HG02798 (cell line): ENCODE results near the gene MEF2A.
"Not testable (repeated sequence)": the region's sequence is repeated elsewhere in the genome, so short reads cannot be mapped to it uniquely, and the experiment has no call there.

ENCODE experiments used
- ATAC-seq: cut with Tn5 transposase; IDR thresholded peaks from one replicate; pipeline ENCODE4 v1.9.1; 2021; ENCODE audit warnings: mild to moderate bottlenecking; ENCODE audit not compliant: unreplicated experiment, poor library complexity

MEF2A gene

DNA sequence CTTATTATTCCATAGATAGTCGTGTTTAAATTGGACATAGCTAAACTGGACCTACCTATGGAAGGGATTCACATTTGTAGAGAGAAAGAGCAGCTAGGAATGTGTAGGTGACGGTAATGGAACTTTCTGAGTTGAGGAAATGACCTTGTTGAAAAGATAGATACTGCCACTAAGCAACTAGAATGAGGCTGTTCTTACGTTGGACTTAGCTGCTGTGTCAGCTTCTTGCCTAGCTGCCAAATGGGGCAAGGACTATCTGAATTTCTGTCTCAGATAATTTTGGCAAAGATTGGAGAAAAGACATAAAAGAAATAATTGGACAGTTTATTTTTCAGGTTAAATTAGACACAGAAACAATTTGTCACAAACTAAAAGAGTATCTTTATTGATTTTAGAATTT lies 68.8 kb downstream of the MEF2A start:
- no peak for ATAC-seq

DNA sequence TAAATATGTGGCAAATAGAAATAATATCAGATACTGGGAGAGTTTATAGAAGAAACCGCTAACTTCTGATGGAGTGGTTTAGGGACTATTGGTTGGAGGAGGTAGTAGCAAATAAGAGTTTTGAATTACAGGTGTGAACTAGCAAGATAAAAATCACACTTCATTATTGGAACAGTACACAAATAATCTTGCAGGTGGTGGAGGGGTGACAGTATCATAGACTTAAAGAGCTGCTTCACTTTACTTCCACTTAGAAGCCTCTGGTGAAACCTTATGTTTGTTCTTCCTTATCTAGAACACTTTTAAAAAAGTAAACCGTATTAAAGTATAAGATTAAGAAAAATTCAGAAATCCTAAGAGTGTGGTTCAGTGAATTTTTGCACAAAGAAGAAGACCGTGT lies 69.4 kb downstream of the MEF2A start:
- ATAC-seq, result no peak

GRCh38 chr15:99635794-99636193 lies 70.0 kb downstream of the MEF2A start:
- no peak for ATAC-seq

GRCh38 chr15:99644913-99645542 lies 79.2 kb downstream of the MEF2A start:
- ATAC-seq, result no peak

- ATAC-seq, result no peak
These were observed 79.8 kb downstream of the MEF2A start for GRCh38 chr15:99645543-99645935.

- ATAC-seq, result no peak
These were observed 80.2 kb downstream of the MEF2A start for GRCh38 chr15:99645951-99646350.

GRCh38 chr15:99651023-99651807 lies 85.4 kb downstream of the MEF2A start:
- no peak for ATAC-seq

DNA sequence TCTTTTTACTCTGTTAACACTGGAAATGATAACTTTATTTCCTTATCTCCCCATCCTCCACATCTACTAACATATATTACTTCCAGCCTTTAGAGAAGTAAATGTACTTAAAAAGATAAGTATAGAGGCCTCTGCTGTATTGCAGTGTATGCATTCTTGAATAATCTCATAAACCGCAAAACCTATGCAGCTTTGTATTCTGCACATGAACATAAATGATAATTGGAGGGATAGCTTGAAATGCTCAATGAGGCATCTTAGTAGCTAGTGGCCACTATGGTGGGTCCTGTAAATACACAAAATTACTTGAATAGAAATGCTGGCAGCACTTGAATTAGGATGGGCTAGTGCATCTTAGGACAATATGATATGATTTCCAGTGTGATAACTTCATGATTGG lies 90.4 kb downstream of the MEF2A start:
- no peak for ATAC-seq

DNA sequence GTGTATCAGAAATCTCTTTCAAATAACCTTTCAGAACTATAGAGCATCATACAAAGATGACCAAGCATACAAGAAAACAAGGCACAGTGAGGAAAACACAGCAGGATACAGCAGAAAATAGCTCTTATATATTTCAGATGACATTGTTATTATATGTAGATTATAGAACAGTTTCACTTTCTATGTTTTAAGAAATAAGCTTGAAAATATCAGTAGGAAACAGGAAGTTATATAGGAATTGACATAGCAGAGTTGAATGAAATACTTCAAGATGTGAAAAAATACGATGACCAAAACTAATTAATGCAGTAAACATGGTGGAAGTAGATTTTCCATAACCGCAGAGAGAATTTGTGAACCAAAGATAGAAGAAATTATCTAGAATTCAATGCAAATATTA lies 92.2 kb downstream of the MEF2A start:
- no peak for ATAC-seq

GRCh38 chr15:99662903-99663302 lies 97.1 kb downstream of the MEF2A start:
- ATAC-seq, result no peak

- ATAC-seq, result not testable (repeated sequence)
These were observed 100.3 kb downstream of the MEF2A start for GRCh38 chr15:99666073-99666472.

DNA sequence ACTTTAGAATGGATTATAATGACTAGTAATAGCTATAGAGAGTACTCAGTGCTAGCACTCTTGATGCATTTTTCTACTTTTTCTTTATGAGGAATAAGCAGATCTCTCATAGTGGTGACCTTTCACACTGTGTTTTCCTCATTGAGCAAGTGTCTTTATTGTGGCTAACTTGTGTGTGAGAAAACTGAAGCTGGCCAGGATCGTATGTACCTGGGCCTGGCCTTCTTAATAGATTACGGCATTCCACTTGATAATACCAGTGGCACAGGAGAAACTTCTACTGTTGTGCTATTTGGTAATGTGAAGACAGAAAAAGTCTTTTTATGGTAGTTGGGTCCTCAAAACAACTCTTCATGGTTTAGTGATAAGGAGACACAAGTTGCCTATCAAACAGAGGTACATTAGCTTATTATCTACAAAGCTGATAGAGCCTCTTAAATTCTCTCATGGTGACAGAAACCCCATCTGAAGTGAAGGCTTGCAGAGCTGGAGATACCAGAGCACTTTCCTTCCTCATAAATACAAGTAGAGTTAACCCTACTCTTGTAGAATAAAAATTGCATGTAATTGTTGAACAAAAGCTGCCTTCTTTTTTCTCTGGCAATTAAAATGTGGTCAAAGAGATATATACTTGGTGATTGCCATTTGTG lies 102.9 kb downstream of the MEF2A start:
- ATAC-seq, result no peak

DNA sequence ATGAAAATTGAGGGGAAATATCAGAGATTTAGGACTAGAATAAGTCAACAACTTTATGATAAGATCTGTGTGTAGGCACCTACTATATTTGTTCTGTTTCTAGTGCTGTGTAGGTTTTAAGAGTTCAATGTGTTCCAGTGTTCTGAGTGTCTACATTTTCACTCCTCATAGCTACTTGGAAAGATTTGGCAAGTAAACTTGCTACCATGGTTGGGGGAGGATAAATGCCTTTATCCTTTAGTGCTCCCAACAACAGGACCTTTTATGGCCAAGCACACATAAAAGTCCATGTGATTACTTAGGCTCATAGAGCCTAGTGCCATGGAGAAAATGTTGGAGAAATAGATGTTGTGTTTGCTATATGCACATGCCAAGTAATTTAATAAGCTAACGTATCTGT lies 103.5 kb downstream of the MEF2A start:
- ATAC-seq, result no peak

DNA sequence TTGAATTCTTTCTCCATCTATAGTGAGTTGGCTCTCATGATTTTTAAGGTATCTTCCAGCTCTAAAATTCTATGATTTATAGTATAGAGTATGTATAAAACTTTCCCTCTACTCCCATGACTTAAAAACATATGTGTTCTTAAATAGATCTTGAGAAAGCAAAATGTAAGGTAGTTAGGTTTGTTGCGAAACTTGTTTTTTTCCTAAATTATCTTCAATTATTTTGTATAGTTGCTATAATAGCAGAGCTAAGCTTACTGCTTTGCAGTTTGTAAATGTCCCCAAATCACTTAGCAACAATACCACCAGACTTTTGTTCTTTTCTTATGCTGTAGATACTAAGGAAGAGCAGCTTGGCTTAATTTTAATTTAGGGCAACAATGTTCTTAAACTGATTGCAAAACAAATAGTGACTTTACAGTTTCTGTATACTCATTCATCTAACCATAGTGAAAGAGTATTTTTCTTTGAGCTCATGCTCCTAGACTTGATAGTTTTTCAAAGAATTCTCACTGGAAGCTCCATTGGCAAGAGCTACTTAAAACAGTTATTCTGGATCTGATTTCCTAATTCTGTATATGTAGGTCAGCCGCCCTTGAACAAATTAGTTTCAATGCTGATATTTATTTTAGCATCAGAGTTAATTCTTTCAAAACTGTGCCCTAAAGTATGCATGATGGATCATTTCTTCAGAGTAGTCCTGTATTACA lies 106.3 kb downstream of the MEF2A start:
- ATAC-seq, result no peak

DNA sequence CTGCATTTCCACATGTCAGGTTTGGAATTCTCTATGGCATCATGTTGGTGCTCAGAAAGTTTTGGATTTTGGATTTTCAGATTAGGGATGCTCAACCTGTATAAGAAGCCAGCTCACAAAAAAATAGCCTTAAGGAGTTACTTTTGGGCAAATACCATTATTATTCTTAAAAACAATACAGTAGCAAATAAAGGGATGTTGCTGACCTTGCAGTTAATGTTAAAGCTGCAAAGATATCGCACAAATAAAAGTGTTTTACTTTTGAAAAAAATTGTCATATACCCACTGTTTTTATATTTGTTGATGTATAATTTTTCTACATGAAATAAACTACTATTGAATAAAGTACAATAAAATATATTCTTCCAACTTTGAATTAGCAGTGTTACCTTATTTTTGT lies 107.3 kb downstream of the MEF2A start:
- no peak for ATAC-seq

DNA sequence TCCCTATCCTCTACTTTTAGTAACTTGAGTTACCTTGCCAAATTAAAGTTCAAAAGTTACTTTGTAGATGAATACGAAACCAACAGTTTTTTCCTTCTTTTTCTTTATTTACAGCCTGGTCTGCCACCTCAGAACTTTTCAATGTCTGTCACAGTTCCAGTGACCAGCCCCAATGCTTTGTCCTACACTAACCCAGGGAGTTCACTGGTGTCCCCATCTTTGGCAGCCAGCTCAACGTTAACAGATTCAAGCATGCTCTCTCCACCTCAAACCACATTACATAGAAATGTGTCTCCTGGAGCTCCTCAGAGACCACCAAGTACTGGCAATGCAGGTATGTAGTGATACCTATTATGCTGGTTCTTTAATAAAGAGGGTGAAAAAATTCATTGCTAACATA lies 108.5 kb downstream of the MEF2A start:
- no peak for ATAC-seq

DNA sequence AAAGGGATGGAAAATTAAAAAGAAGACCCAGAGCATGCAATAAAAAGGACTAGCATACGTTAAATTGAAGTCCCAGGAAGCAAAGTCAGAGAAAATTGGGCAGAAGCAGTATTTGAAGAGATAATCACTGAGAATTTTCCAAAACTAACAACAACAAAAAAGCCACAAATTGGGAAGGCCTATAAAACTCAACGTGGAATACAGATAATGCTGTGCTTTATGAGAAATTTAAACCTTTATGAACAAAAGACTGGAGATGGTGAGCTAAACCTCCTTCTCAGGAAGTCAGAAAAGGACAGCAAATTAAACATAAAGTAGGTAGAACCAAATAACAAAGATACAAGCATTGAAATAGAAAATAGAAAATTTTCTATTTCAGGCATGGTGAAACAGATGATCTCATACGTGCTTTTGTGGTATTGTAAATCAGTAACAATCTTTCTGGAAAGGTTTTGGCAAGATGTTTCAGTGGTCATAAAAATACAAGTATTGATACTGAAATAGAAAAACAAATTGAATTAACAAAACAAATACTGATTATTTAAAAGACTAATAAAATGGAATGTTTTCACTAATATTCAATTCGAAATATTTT lies 111.9 kb downstream of the MEF2A start:
- ATAC-seq, result peak; percentile 69

DNA sequence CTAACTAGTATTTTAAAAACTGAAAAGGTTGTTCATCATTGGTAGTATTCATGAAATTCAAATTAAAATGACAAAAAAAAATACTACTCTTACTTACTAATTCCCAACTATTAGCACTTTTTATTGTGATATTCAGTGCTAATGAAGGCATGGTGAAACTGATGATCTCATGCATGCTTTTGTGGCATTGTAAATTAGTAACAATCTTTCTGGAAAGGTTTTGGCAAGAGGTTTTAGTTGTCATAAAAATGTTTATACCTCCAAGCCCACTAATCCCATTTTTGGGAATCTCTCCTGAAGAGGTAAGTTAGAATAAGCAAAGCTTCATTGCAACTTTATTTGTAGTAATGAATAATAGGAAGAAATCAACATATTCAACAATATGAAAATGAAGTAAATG lies 114.5 kb downstream of the MEF2A start:
- no peak for ATAC-seq

GRCh38 chr15:99681990-99682389 lies 116.2 kb downstream of the MEF2A start:
- no peak for ATAC-seq

DNA sequence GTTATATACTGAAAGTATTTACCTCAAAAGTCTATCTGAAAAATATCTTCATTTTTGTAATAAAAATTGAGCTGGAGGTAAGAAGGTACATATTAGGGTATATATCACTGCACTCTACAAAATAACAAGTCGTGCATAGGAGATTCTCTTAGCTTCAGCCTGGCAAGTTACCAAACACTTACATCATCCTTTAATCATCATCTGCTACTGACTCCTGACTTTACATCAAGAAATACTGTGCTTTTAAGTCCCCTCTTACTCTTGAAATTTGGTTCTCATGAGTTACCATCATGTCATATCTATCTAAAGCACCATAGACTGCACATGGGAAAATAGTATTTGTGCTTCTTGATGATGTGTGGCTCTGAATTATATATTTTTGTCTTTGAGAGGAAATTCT lies 116.7 kb downstream of the MEF2A start:
- ATAC-seq, result no peak
